GM12873 (cell line): ENCODE data around the gene RBMS1.

Source experiments
- TF ChIP-seq, protein P1 (sequence below): IDR thresholded peaks from 2 replicates; pipeline ENCODE4 v1.5.1; 2012; ENCODE audit warnings: low read depth, mild to moderate bottlenecking, moderate library complexity, low read length, control low read depth; ENCODE audit not compliant: insufficient read depth; ENCODE audit errors: missing control alignments

The RBMS1 gene

DNA sequence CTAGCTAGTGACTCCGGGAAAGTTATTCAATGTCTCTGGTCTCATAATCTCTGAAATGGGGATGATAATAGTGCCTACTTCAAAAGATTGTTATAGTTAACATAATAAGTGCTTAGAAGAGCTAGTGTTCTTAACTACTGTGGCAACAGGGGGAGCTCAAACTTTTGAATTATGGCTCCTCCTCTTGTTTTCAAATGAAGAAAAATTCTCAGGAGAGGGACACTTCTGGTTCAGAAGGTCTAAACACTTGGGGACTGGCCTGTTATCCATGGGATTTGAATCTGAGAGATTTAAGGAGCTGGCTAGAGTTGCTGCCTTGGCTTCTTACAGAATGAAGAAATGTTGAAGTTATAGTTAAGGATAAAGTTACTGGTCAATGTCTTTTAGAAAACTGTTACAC is 201.4 kb downstream of the RBMS1 start:
- TF ChIP-seq, protein P1, sequence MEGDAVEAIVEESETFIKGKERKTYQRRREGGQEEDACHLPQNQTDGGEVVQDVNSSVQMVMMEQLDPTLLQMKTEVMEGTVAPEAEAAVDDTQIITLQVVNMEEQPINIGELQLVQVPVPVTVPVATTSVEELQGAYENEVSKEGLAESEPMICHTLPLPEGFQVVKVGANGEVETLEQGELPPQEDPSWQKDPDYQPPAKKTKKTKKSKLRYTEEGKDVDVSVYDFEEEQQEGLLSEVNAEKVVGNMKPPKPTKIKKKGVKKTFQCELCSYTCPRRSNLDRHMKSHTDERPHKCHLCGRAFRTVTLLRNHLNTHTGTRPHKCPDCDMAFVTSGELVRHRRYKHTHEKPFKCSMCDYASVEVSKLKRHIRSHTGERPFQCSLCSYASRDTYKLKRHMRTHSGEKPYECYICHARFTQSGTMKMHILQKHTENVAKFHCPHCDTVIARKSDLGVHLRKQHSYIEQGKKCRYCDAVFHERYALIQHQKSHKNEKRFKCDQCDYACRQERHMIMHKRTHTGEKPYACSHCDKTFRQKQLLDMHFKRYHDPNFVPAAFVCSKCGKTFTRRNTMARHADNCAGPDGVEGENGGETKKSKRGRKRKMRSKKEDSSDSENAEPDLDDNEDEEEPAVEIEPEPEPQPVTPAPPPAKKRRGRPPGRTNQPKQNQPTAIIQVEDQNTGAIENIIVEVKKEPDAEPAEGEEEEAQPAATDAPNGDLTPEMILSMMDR, result no peak

DNA sequence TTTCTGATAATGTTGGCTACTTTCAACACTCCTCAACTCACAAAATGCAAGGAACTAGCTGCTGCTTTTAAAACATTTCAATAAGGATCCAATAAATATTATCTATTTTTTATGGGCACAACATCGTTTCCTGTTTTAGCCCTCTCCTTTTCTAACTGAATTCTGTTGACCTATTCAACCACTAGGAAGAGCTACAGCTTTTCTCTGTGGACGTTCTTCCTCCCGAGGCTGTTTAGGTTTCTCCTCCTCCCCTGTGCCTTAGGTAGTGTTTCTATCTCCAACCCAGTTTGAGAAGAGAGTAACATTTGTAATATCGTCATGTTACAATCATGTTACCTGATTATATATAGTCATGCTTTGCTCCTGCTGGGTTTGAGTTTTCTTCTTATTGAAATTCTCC is 202.2 kb downstream of the RBMS1 start:
- TF ChIP-seq, protein P1, result no peak

DNA sequence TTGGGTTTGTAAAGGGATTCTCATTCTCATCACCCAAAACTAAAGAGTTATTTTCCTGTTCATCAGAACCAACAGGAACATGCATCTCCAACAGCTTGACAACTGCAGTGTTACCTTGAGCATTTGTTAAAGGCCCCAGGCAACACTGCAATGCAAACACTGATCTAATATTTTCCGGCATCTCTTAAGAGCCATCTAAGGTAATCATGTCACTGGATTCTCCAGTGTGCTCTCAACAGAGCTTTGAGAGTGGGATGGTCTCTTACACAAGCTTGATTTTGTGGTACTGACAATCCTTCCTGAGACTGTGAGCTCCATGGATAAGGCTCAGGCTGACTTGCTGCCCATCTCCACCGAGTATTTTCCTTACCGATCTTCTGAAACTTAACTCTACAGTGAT is 203.0 kb downstream of the RBMS1 start:
- TF ChIP-seq, protein P1, result no peak

DNA sequence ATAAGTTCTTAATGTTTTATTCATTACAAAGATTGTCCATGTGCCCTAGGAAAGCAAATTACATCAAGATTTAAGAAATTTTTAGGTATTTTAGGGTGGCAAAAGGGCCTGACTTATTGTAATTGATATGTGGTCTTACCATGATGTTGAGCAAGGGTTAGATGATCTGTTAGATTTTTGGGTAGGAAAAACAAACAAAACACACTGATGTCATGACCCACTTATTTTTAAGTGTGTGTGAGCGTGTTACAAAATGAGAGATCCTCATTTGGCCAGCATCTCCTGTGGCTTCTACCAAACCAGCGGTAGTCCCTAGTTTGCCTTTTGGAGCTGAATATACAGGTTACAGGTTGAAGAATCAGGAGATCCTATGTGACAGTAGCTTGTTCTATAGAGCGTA is 203.8 kb downstream of the RBMS1 start:
- TF ChIP-seq, protein P1, result no peak

DNA sequence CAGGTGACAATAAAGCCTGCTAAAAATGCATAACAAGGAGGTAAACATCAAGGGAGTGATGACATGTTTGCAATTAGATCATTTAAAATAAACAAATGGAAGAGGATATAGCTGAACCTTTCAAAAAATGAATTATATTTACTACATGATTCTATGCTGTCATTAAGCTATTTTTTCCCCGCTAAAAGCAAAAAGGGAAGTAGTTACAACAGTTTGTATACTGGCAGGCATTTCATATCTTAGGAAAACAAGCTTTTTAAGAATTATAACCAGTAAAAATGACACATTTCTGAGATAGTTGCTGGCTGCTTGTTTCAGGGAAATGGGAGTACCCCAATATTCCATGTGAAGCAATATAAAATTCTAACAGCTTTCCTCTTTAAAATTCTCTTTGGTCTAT is 204.5 kb downstream of the RBMS1 start:
- TF ChIP-seq, protein P1, result no peak

DNA sequence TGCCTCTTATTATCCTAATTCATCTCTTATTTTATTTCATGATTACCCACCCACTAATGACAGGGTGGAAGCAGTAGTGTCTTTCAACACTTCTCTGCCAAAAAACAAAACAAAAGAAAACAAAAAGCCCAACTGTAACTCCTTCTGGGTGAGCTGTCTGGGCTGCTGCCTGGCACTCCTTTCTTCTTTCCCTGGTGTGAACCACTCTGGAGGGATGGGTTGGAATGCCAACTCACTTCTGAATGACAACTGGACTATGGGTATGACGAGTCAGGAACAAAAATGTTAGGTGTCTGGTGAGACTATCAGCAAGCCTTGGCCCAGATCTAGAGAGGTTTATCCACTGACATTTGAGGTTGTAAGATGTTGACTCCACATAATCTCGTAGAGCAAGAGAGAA is 205.3 kb downstream of the RBMS1 start:
- TF ChIP-seq, protein P1, result no peak

DNA sequence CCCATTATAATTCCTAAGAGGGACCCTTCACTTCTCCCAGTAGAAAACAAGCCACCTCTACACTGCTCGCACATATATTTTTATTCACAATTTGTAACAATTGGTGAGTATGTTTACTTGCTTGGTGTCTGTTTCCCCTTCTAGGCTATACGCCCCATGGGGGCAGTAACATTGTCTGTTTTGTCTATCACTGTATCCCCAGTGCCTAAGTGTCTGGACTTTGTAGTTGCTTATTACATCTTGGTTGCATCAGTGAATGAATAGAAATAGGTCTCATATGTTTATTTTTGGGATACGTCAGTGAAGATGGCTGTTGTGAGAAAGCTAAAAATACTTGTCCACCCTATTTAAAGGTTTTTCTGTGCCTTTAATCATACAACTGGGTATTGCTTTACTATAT is 206.1 kb downstream of the RBMS1 start:
- TF ChIP-seq, protein P1, result no peak
